IMR-90 (cell line): Measurements from ENCODE around the gene PTCD2. TPM values are rescaled to one million over a fixed set of nuclear protein-coding genes. Genes with fewer than 3 reads are reported as not detected.

Source experiments
- ATAC-seq: fragments of 200-7000 bp; cut with Tn5 transposase; 2 replicates; pipeline ENCODE4 v1.9.1; 2020; ENCODE audit warnings: low read depth, mild to moderate bottlenecking, moderate library complexity
- BruUV-seq: library from RNA; stranded (reverse); fragments of 400-500 nt; replicated peaks from 2 replicates; lab custom pipeline; 2021; lab: Mats Ljungman, UMichigan
- CTCF ChIA-PET: fragments of 300-600 bp; formaldehyde crosslinking; extraction: SDS; loops from one replicate; lab custom pipeline; 2021; ENCODE audit warnings: antibody characterized with exemption; lab: Yijun Ruan, JAX
- POLR2A ChIA-PET: fragments of 300-600 bp; sonication (Branson Sonifier 250); formaldehyde crosslinking; loops from one replicate; lab custom pipeline; 2022; ENCODE audit warnings: antibody characterized with exemption; ENCODE audit not compliant: unreplicated experiment; lab: Charles Lee
- DNase-seq: peaks from one replicate; pipeline ENCODE4 v3.0.0; 2013
- H2AFZ ChIP-seq: replicated peaks from 2 replicates; pipeline ENCODE3; 2013; ENCODE audit warnings: low read length, mild to moderate bottlenecking; ENCODE audit not compliant: poor library complexity
- H2AK5ac ChIP-seq: 2 replicates; pipeline ENCODE4 v1.6.1; 2013; ENCODE audit warnings: low read depth, low read length, inconsistent platforms
- H2AK9ac ChIP-seq: replicated peaks from 2 replicates; pipeline ENCODE3; 2013; ENCODE audit warnings: mild to moderate bottlenecking, low read depth, low read length, moderate library complexity; ENCODE audit not compliant: poor library complexity
- H2BK120ac ChIP-seq: 2 replicates; pipeline ENCODE4 v1.6.1; 2013; ENCODE audit warnings: low read depth, low read length, inconsistent platforms
- H2BK15ac ChIP-seq: 3 replicates; pipeline ENCODE4 v1.6.1; 2013; ENCODE audit warnings: low read depth, low read length, inconsistent platforms
- H2BK20ac ChIP-seq: 2 replicates; pipeline ENCODE4 v1.6.1; 2013; ENCODE audit warnings: low read depth, mild to moderate bottlenecking, inconsistent platforms, low read length, moderate library complexity
- H2BK5ac ChIP-seq: 2 replicates; pipeline ENCODE4 v1.6.1; 2013; ENCODE audit warnings: mild to moderate bottlenecking, low read depth, low read length, inconsistent platforms; ENCODE audit not compliant: poor library complexity, severe bottlenecking
- H3K14ac ChIP-seq: replicated peaks from 2 replicates; pipeline ENCODE4 v1.6.1; 2013; ENCODE audit warnings: low read depth, low read length, inconsistent platforms
- H3K18ac ChIP-seq: 2 replicates; pipeline ENCODE4 v1.6.1; 2013; ENCODE audit warnings: low read depth, low read length, control low read depth
- H3K23ac ChIP-seq: 2 replicates; pipeline ENCODE4 v1.6.1; 2013; ENCODE audit warnings: low read depth, low read length, inconsistent platforms
- H3K27ac ChIP-seq: 2 replicates; pipeline ENCODE4 v1.5.1; 2013; ENCODE audit warnings: mild to moderate bottlenecking, control low read depth, low read length; ENCODE audit not compliant: insufficient read depth
- H3K27me3 ChIP-seq: 2 replicates; pipeline ENCODE4 v1.6.1; 2013; ENCODE audit warnings: low read length; ENCODE audit not compliant: control insufficient read depth, insufficient read depth
- H3K36me3 ChIP-seq: 2 replicates; pipeline ENCODE4 v1.6.1; 2013; ENCODE audit warnings: low read length, mixed read lengths; ENCODE audit not compliant: control insufficient read depth, insufficient read depth
- H3K4ac ChIP-seq: 2 replicates; pipeline ENCODE4 v1.6.1; 2013; ENCODE audit warnings: low read depth, low read length, inconsistent platforms
- H3K4me1 ChIP-seq: 2 replicates; pipeline ENCODE4 v1.6.1; 2013; ENCODE audit warnings: low read length, mixed read lengths; ENCODE audit not compliant: control insufficient read depth, insufficient read depth
- H3K4me2 ChIP-seq: 2 replicates; pipeline ENCODE4 v1.6.1; 2013; ENCODE audit warnings: low read depth, mild to moderate bottlenecking, control low read depth, low read length, moderate library complexity
- H3K4me3 ChIP-seq: 2 replicates; pipeline ENCODE4 v1.5.1; 2013; ENCODE audit warnings: low read depth, mild to moderate bottlenecking, control low read depth, low read length, moderate library complexity; ENCODE audit not compliant: insufficient read depth
- H3K56ac ChIP-seq: 2 replicates; pipeline ENCODE4 v1.6.1; 2013; ENCODE audit warnings: low read length, inconsistent platforms; ENCODE audit not compliant: insufficient read depth; ENCODE audit errors: extremely low read depth
- H3K79me1 ChIP-seq, 2 experiments: 2 replicates each; pipeline ENCODE4 v1.6.1; 2013; ENCODE audit warnings: low read length in 2 of 2, inconsistent platforms in 1 of 2, low read depth in 1 of 2
- H3K9ac ChIP-seq: 2 replicates; pipeline ENCODE4 v1.6.1; 2013; ENCODE audit warnings: low read depth, low read length, control low read depth
- H3K9me1 ChIP-seq: 2 replicates; pipeline ENCODE4 v1.6.1; 2013; ENCODE audit warnings: low read length, inconsistent platforms; ENCODE audit not compliant: insufficient read depth
- H3K9me3 ChIP-seq: 2 replicates; pipeline ENCODE4 v1.6.1; 2013; ENCODE audit warnings: low read length; ENCODE audit not compliant: control insufficient read depth, insufficient read depth
- H4K20me1 ChIP-seq: 2 replicates; pipeline ENCODE4 v1.6.1; 2013; ENCODE audit warnings: low read length, inconsistent platforms; ENCODE audit not compliant: insufficient read depth
- H4K5ac ChIP-seq: 2 replicates; pipeline ENCODE4 v1.6.1; 2013; ENCODE audit warnings: mild to moderate bottlenecking, low read depth, low read length, control low read depth
- H4K8ac ChIP-seq, 2 experiments: 2 replicates each; pipeline ENCODE4 v1.6.1; 2013; ENCODE audit warnings: low read depth in 2 of 2, low read length in 2 of 2, control low read depth in 1 of 2, inconsistent platforms in 1 of 2
- H4K91ac ChIP-seq: 2 replicates; pipeline ENCODE4 v1.6.1; 2013; ENCODE audit warnings: low read depth, low read length, inconsistent platforms; ENCODE audit not compliant: insufficient read depth
- CHD1 ChIP-seq: IDR thresholded peaks from 2 replicates; pipeline ENCODE4 v1.6.1; 2012; ENCODE audit warnings: low read depth, low read length, improper control_type of control experiment
- FOS ChIP-seq: fragments of 150-350 bp; IDR thresholded peaks from 2 replicates; pipeline ENCODE4 v1.6.1; 2016; ENCODE audit warnings: low read depth, low read length
- WGBS, 2 experiments: methylation state at CpG; one replicate each; pipeline versions ENCODE4 v1.1.5 to v1.1.7; 2013; ENCODE audit warnings: missing lambda C conversion rate in 2 of 2; ENCODE audit not compliant: insufficient read length in 1 of 2; ENCODE audit errors: extremely low coverage in 2 of 2; 5-methylcytosine and 5-hydroxymethylcytosine counted together
- dilution Hi-C: fragments of 300-500 bp; cut with HindIII; formaldehyde crosslinking; loops from one replicate; pipeline ENCODE4 v1.14.3; 2018; ENCODE audit warnings: low sequenced_read_pairs; ENCODE audit not compliant: unreplicated experiment
- in situ Hi-C: fragments of 300-500 bp; cut with MboI; formaldehyde crosslinking; loops from 3 replicates; pipeline ENCODE4 v1.14.3; 2019; ENCODE audit warnings: low sequenced_read_pairs, inconsistent platforms, mixed read lengths
- intact Hi-C: fragments of 100-400 bp; cut with micrococcal nuclease; formaldehyde crosslinking; loops from 2 replicates; pipeline ENCODE4 v1.10.0; 2022
- polyA plus RNA-seq, 3 experiments: library from polyadenylated mRNA; depleted of rRNA; stranded (reverse); fragments of >200 nt; gene quantifications; 2 replicates each; pipeline ENCODE4 v1.2.3, GENCODE V29; 2012; ENCODE audit warnings: low replicate concordance in 1 of 3
- total RNA-seq: library from RNA; depleted of rRNA; stranded (reverse); fragments of >200 nt; gene quantifications from 2 replicates; pipeline ENCODE4 v1.2.3, GENCODE V29; 2012

The PTCD2 gene
- total and polyA plus RNA-seq, 2 of the 4 experiments (the other 2 are of a cell fraction), result 6.5 to 9.9 TPM

DNA sequence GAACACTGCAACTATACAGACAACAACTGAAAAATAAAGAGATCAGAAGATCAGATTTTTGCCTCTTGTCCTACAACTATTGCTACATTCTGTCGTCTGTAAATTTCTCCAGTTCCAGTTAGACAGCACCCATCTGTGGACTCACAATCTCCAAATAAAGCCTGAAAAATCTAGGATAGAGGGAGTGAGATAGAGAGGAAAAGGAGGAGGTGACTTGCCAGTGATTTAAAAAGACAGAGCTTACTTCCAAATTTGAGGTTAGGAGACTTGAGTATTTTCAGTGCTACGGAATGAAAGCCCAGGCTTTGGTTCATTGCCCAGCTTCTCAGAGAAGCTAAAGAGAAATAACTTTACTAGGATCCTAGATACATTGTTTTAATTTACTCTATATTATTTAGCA is 63.6 kb downstream of the PTCD2 start:
- intact Hi-C loops, result no loop called here
- BruUV-seq, result no TSS peak
- CTCF ChIA-PET, result no interaction called here

More for the DNA sequence above, 63.6 kb downstream of the PTCD2 start:
- H3K36me3 ChIP-seq, result no peaks in the 10 kb centered on the region
- no peak for DNase-seq
- H2AK5ac ChIP-seq, result no peak overlapping the region
- H3K4me1 ChIP-seq, result peaks cover 19% of the 10 kb centered on the region
- H3K27ac ChIP-seq, result no peak overlapping the region
- H4K5ac ChIP-seq, result no peak overlapping the region
- ATAC-seq, result no peak
- H3K79me1 ChIP-seq, result no peaks in the 10 kb centered on the region
- in situ Hi-C loops, result no loop called here
- TF ChIP-seq FOS (no peak), CHD1 (no peak)
- no peaks in the 10 kb centered on the region for H4K20me1 ChIP-seq
- no peak overlapping the region for H2BK5ac ChIP-seq
- no peak overlapping the region for H3K18ac ChIP-seq
- H2BK120ac ChIP-seq, result peak overlapping the region; percentile 4; the same call in 1 of the 2 replicates
- H3K23ac ChIP-seq, result no peak overlapping the region
- H3K4me3 ChIP-seq, result no peak overlapping the region
- H3K14ac ChIP-seq, result no peak overlapping the region
- H3K9me3 ChIP-seq, result no peaks in the 10 kb centered on the region
- H3K9ac ChIP-seq, result no peak overlapping the region
- no peaks in the 10 kb centered on the region for H3K27me3 ChIP-seq
- WGBS, 2 experiments, result no CpG with 5 or more reads among the region's 2 CpGs
- H3K4me2 ChIP-seq, result no peak overlapping the region
- H4K91ac ChIP-seq, result no peak overlapping the region
- dilution Hi-C loops, result no loop called here
- peaks cover 24% of the 10 kb centered on the region for H3K9me1 ChIP-seq
- POLR2A ChIA-PET, result no interaction called here
- H2AK9ac ChIP-seq, result no peak overlapping the region
- H4K8ac ChIP-seq, result no peak overlapping the region
- no peak overlapping the region for H2BK20ac ChIP-seq
- H3K56ac ChIP-seq, result no peak overlapping the region
- no peak overlapping the region; the same call in 2 of the 3 replicates for H2BK15ac ChIP-seq
- no peak overlapping the region for H2AFZ ChIP-seq
- H3K4ac ChIP-seq, result no peak overlapping the region
